ENCODE measurements around the gene ADARB1. TPM values are rescaled to one million over a fixed set of nuclear protein-coding genes. Genes with fewer than 3 reads are reported as not detected.
A peak's percentile ranks its signal among the peaks of the same experiment; 100 is the strongest.
"Not testable (repeated sequence)": the region's sequence is repeated elsewhere in the genome, so short reads cannot be mapped to it uniquely, and the experiment has no call there.

The ADARB1 gene
- total RNA-seq, 2 experiments from 2014 or later = 39.6 to 41.9 TPM

- no peaks in the 10 kb centered on the region for H3K27me3 Mint-ChIP-seq
- peaks cover 6% of the 10 kb centered on the region for H3K36me3 Mint-ChIP-seq
- DNase-seq = no peak
- no peak overlapping the region for H3K4me3 Mint-ChIP-seq
- H3K9me3 Mint-ChIP-seq = no peaks in the 10 kb centered on the region
- peaks cover 29% of the 10 kb centered on the region for H3K4me1 Mint-ChIP-seq
- H3K27ac Mint-ChIP-seq = no peak overlapping the region
These were observed 57.2 kb downstream of the ADARB1 start for GRCh38 chr21:45131537-45131999.

- no peak for DNase-seq
- Mint-ChIP-seq H3K27ac (peak overlapping the region; percentile 66), H3K4me3 (no peak overlapping the region), H3K27me3 (no peaks in the 10 kb centered on the region), H3K36me3 (peaks cover 6% of the 10 kb centered on the region), H3K9me3 (no peaks in the 10 kb centered on the region), H3K4me1 (peaks cover 29% of the 10 kb centered on the region)
These were observed 58.6 kb downstream of the ADARB1 start for GRCh38 chr21:45132841-45133573.

GRCh38 chr21:45133574-45134278, 59.3 kb downstream of the ADARB1 start:
- H3K27ac Mint-ChIP-seq, H3K36me3 Mint-ChIP-seq, H3K9me3 Mint-ChIP-seq: not testable (repeated sequence)

GRCh38 chr21:45134279-45135076, 60.1 kb downstream of the ADARB1 start:
- no peak overlapping the region for H3K27ac Mint-ChIP-seq
- H3K4me1 Mint-ChIP-seq = peaks cover 24% of the 10 kb centered on the region
- H3K4me3 Mint-ChIP-seq = no peak overlapping the region
- H3K27me3 Mint-ChIP-seq = no peaks in the 10 kb centered on the region
- H3K9me3 Mint-ChIP-seq = no peaks in the 10 kb centered on the region
- peaks cover 4% of the 10 kb centered on the region for H3K36me3 Mint-ChIP-seq
- no peak for DNase-seq

More at GRCh38 chr21:45133574-45134278, 59.3 kb downstream of the ADARB1 start:
- H3K4me3 Mint-ChIP-seq, H3K27me3 Mint-ChIP-seq, DNase-seq: not testable (repeated sequence)
- peaks cover 28% of the 10 kb centered on the region for H3K4me1 Mint-ChIP-seq

GRCh38 chr21:45135122-45135521, 60.7 kb downstream of the ADARB1 start:
- H3K36me3 Mint-ChIP-seq = peaks cover 5% of the 10 kb centered on the region
- H3K4me3 Mint-ChIP-seq = no peak overlapping the region
- peaks cover 19% of the 10 kb centered on the region for H3K4me1 Mint-ChIP-seq
- no peaks in the 10 kb centered on the region for H3K9me3 Mint-ChIP-seq
- no peak for DNase-seq
- H3K27ac Mint-ChIP-seq = no peak overlapping the region
- H3K27me3 Mint-ChIP-seq = no peaks in the 10 kb centered on the region

GRCh38 chr21:45135868-45136267, 61.5 kb downstream of the ADARB1 start:
- peaks cover 14% of the 10 kb centered on the region for H3K4me1 Mint-ChIP-seq
- no peak overlapping the region for H3K4me3 Mint-ChIP-seq
- no peak overlapping the region for H3K27ac Mint-ChIP-seq
- H3K36me3 Mint-ChIP-seq = peaks cover 9% of the 10 kb centered on the region
- no peaks in the 10 kb centered on the region for H3K9me3 Mint-ChIP-seq
- no peak for DNase-seq
- no peaks in the 10 kb centered on the region for H3K27me3 Mint-ChIP-seq

GRCh38 chr21:45136500-45136899, 62.1 kb downstream of the ADARB1 start:
- Mint-ChIP-seq H3K9me3 (no peaks in the 10 kb centered on the region), H3K4me1 (peaks cover 12% of the 10 kb centered on the region), H3K27me3 (no peaks in the 10 kb centered on the region), H3K36me3 (peaks cover 9% of the 10 kb centered on the region), H3K4me3 (no peak overlapping the region), H3K27ac (no peak overlapping the region)
- no peak for DNase-seq

GRCh38 chr21:45136927-45137611, 62.7 kb downstream of the ADARB1 start:
- DNase-seq = peak; percentile 58
- Mint-ChIP-seq H3K4me3 (no peak overlapping the region), H3K27ac (no peak overlapping the region), H3K36me3 (peaks cover 9% of the 10 kb centered on the region), H3K9me3 (no peaks in the 10 kb centered on the region), H3K4me1 (peaks cover 11% of the 10 kb centered on the region), H3K27me3 (no peaks in the 10 kb centered on the region)

GRCh38 chr21:45137612-45137937, 63.2 kb downstream of the ADARB1 start:
- Mint-ChIP-seq H3K4me1 (peaks cover 9% of the 10 kb centered on the region), H3K9me3 (no peaks in the 10 kb centered on the region), H3K27me3 (no peaks in the 10 kb centered on the region), H3K36me3 (peaks cover 9% of the 10 kb centered on the region), H3K4me3 (no peak overlapping the region), H3K27ac (no peak overlapping the region)
- DNase-seq = no peak

- Mint-ChIP-seq H3K36me3 (peaks cover 7% of the 10 kb centered on the region), H3K27ac (no peak overlapping the region), H3K4me1 (peaks cover 5% of the 10 kb centered on the region), H3K4me3 (no peak overlapping the region), H3K27me3 (no peaks in the 10 kb centered on the region), H3K9me3 (no peaks in the 10 kb centered on the region)
- peak; percentile 72 for DNase-seq
These were observed 64.0 kb downstream of the ADARB1 start for GRCh38 chr21:45138199-45139002.

- not testable (repeated sequence) for H3K36me3 Mint-ChIP-seq, H3K27ac Mint-ChIP-seq, DNase-seq, H3K4me1 Mint-ChIP-seq, H3K4me3 Mint-ChIP-seq, H3K27me3 Mint-ChIP-seq, H3K9me3 Mint-ChIP-seq
These were observed 64.6 kb downstream of the ADARB1 start for GRCh38 chr21:45139003-45139360.

GRCh38 chr21:45139473-45139872, 65.1 kb downstream of the ADARB1 start:
- no peak overlapping the region for H3K27ac Mint-ChIP-seq
- no peaks in the 10 kb centered on the region for H3K27me3 Mint-ChIP-seq
- peaks cover 5% of the 10 kb centered on the region for H3K4me1 Mint-ChIP-seq
- DNase-seq = no peak
- no peaks in the 10 kb centered on the region for H3K9me3 Mint-ChIP-seq
- peaks cover 7% of the 10 kb centered on the region for H3K36me3 Mint-ChIP-seq
- H3K4me3 Mint-ChIP-seq = no peak overlapping the region

- peaks cover 5% of the 10 kb centered on the region for H3K4me1 Mint-ChIP-seq
- peak; percentile 57 for DNase-seq
- no peaks in the 10 kb centered on the region for H3K9me3 Mint-ChIP-seq
- no peak overlapping the region for H3K27ac Mint-ChIP-seq
- no peak overlapping the region for H3K4me3 Mint-ChIP-seq
- H3K27me3 Mint-ChIP-seq = no peaks in the 10 kb centered on the region
- H3K36me3 Mint-ChIP-seq = peaks cover 4% of the 10 kb centered on the region
These were observed 66.1 kb downstream of the ADARB1 start for GRCh38 chr21:45140346-45140940.

- H3K36me3 Mint-ChIP-seq, H3K4me1 Mint-ChIP-seq, DNase-seq, H3K9me3 Mint-ChIP-seq, H3K27ac Mint-ChIP-seq, H3K27me3 Mint-ChIP-seq, H3K4me3 Mint-ChIP-seq: not testable (repeated sequence)
These were observed 66.6 kb downstream of the ADARB1 start for GRCh38 chr21:45140944-45141343.
